Spleen (tissue), 7 donors: ENCODE data around the gene ZDHHC11.

ENCODE experiments used
- POLR2AphosphoS5 ChIP-seq, 3 donors: sonication (generic); formaldehyde crosslinking; IDR thresholded peaks; one replicate each; pipeline ENCODE4 v1.5.1; 2017; ENCODE audit warnings: antibody characterized with exemption in 3 of 3
- TF ChIP-seq, protein P1 (sequence below), 11 experiments: fragments of 200-600 bp in 7 of 11; fragments of 450-650 bp in 4 of 11; sonication (generic) in 4 of 11; IDR thresholded peaks in 8 of 11; conservative IDR thresholded peaks in 3 of 11; 1 replicate in 7 of 11; 2 replicates in 4 of 11; pipeline versions ENCODE4 v1.4.0 to v1.8.0; 2016 to 2021; ENCODE audit warnings: antibody characterized with exemption in 11 of 11, inconsistent platforms in 4 of 11, mild to moderate bottlenecking in 1 of 11
- donor health status: DM: no; HTN: no; CAD: no; lungs with moderate emphysema.
- donor health status: DM: no; HTN: no; CAD: no.
- donor health status: DM: no; HTN: no; CAD: no.

DNA sequence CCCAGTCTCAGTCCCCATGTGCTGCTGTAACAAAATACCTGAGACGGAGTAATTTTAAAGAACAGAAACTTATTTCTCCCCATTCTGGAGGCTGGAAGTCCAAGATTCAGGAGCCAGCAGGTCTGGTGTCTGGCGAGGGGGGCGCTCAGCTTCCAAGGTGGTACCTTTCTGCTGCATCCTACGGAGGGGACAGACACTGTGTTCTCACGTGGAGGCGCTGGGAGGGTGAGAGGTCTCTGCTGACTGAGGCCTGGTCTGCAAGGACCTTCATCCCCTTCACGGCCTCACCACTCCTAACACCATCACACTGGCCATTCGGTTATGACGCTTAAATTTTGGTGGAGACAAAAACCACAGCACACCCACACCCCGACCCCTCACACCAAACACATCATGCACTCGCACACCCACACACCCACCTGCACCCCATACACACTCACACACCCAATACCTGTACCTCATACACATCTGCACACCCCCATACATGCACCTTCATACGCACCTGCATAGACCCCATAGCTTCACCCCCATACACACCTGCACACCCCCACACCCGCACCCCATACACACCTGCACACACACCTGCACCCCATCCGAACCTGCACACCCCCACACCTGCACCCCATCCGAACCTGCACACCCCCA is 9.8 kb upstream of the ZDHHC11 start:
- TF ChIP-seq, protein P1, sequence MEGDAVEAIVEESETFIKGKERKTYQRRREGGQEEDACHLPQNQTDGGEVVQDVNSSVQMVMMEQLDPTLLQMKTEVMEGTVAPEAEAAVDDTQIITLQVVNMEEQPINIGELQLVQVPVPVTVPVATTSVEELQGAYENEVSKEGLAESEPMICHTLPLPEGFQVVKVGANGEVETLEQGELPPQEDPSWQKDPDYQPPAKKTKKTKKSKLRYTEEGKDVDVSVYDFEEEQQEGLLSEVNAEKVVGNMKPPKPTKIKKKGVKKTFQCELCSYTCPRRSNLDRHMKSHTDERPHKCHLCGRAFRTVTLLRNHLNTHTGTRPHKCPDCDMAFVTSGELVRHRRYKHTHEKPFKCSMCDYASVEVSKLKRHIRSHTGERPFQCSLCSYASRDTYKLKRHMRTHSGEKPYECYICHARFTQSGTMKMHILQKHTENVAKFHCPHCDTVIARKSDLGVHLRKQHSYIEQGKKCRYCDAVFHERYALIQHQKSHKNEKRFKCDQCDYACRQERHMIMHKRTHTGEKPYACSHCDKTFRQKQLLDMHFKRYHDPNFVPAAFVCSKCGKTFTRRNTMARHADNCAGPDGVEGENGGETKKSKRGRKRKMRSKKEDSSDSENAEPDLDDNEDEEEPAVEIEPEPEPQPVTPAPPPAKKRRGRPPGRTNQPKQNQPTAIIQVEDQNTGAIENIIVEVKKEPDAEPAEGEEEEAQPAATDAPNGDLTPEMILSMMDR (IDR thresholded peaks at IDR 0.05 in 8 of 11, conservative IDR thresholded peaks at IDR 0.05 in 3 of 11): no peak
- no peak for TF ChIP-seq POLR2AphosphoS5 (IDR thresholded peaks at IDR 0.05)
